ENCODE results near the gene TTBK2.
A peak's percentile ranks its signal among the peaks of the same experiment; 100 is the strongest.

The TTBK2 gene

DNA sequence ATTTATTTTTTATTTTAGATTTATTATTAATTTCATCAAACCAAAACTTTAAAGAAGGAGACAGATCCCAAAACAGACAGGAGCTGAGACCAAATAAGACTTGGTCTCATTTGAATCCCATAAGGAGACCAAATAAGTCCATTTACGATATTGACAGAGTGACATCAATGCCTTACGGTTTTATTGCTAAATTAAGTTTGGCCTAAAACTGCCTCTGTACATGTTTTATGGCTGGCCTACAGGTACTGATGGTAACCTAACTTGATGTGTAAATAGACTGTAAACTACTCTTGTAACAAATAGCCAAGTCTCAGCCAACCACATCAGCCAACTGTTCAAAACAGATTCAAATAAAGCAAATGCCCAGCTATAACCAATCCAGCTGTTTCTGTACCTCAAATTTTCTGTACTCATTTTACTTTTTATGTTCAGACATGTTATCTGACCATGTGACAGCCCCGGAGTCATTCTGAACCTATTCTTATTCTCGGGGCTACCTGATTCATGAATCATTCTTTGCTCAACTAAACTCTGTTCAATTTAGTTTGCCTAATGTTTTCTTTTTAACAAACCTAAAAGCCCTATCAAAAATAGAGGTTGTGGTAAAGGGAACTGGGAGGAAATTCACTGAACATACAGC, 94.2 kb downstream of the TTBK2 start (continued):
- TF ChIP-seq ZNF501 (tag by site-specific recombination; IDR thresholded peaks at IDR 0.05) (no peak), ZNF174 (tag by site-specific recombination; IDR thresholded peaks at IDR 0.05) (no peak), ZNF114 (tag by site-specific recombination; IDR thresholded peaks at IDR 0.05) (no peak), ZNF10 (tag by site-specific recombination; IDR thresholded peaks at IDR 0.05) (no peak), SCRT1 (tag by site-specific recombination; IDR thresholded peaks at IDR 0.05; ENCODE audit: borderline replicate concordance) (peak; percentile 57), YY2 (tag by site-specific recombination; IDR thresholded peaks at IDR 0.05) (no peak), ZNF391 (tag by site-specific recombination; IDR thresholded peaks at IDR 0.05; ENCODE audit: borderline replicate concordance, low read depth) (no peak), ZNF23 (tag by site-specific recombination; IDR thresholded peaks at IDR 0.05; ENCODE audit: borderline replicate concordance) (no peak)
- TF ChIP-seq, protein P1, sequence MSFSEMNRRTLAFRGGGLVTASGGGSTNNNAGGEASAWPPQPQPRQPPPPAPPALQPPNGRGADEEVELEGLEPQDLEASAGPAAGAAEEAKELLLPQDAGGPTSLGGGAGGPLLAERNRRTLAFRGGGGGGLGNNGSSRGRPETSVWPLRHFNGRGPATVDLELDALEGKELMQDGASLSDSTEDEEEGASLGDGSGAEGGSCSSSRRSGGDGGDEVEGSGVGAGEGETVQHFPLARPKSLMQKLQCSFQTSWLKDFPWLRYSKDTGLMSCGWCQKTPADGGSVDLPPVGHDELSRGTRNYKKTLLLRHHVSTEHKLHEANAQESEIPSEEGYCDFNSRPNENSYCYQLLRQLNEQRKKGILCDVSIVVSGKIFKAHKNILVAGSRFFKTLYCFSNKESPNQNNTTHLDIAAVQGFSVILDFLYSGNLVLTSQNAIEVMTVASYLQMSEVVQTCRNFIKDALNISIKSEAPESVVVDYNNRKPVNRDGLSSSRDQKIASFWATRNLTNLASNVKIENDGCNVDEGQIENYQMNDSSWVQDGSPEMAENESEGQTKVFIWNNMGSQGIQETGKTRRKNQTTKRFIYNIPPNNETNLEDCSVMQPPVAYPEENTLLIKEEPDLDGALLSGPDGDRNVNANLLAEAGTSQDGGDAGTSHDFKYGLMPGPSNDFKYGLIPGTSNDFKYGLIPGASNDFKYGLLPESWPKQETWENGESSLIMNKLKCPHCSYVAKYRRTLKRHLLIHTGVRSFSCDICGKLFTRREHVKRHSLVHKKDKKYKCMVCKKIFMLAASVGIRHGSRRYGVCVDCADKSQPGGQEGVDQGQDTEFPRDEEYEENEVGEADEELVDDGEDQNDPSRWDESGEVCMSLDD (tag by site-specific recombination; IDR thresholded peaks at IDR 0.05) = no peak
- TF ChIP-seq, protein P2, sequence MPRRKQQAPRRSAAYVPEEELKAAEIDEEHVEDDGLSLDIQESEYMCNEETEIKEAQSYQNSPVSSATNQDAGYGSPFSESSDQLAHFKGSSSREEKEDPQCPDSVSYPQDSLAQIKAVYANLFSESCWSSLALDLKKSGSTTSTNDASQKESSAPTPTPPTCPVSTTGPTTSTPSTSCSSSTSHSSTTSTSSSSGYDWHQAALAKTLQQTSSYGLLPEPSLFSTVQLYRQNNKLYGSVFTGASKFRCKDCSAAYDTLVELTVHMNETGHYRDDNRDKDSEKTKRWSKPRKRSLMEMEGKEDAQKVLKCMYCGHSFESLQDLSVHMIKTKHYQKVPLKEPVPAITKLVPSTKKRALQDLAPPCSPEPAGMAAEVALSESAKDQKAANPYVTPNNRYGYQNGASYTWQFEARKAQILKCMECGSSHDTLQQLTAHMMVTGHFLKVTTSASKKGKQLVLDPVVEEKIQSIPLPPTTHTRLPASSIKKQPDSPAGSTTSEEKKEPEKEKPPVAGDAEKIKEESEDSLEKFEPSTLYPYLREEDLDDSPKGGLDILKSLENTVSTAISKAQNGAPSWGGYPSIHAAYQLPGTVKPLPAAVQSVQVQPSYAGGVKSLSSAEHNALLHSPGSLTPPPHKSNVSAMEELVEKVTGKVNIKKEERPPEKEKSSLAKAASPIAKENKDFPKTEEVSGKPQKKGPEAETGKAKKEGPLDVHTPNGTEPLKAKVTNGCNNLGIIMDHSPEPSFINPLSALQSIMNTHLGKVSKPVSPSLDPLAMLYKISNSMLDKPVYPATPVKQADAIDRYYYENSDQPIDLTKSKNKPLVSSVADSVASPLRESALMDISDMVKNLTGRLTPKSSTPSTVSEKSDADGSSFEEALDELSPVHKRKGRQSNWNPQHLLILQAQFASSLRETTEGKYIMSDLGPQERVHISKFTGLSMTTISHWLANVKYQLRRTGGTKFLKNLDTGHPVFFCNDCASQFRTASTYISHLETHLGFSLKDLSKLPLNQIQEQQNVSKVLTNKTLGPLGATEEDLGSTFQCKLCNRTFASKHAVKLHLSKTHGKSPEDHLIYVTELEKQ (tag by site-specific recombination; IDR thresholded peaks at IDR 0.05; ENCODE audit: borderline replicate concordance) = no peak
- TF ChIP-seq, protein P3, sequence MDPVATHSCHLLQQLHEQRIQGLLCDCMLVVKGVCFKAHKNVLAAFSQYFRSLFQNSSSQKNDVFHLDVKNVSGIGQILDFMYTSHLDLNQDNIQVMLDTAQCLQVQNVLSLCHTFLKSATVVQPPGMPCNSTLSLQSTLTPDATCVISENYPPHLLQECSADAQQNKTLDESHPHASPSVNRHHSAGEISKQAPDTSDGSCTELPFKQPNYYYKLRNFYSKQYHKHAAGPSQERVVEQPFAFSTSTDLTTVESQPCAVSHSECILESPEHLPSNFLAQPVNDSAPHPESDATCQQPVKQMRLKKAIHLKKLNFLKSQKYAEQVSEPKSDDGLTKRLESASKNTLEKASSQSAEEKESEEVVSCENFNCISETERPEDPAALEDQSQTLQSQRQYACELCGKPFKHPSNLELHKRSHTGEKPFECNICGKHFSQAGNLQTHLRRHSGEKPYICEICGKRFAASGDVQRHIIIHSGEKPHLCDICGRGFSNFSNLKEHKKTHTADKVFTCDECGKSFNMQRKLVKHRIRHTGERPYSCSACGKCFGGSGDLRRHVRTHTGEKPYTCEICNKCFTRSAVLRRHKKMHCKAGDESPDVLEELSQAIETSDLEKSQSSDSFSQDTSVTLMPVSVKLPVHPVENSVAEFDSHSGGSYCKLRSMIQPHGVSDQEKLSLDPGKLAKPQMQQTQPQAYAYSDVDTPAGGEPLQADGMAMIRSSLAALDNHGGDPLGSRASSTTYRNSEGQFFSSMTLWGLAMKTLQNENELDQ (tag by site-specific recombination; IDR thresholded peaks at IDR 0.05; ENCODE audit: low read depth) = no peak

DNA sequence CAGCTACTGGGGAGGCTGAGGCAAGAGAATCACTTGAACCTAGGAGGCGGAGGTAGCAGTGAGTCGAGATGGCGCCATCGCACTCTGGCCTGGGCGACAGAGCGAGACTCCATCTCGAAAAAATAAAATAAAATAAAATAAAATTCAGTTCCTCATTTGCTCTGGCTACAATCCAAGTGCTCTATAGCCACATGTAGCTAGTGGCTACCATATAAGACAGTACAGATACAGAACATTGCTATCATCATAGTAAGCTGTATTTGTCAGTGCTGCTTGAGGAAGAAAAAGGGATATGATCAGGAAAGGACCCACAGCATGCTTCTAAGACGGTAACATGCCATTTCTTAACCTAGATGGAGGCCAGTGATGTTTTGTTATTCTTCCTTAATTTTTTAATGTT, 95.0 kb downstream of the TTBK2 start:
- Histone ChIP-seq H3K27ac (ENCODE audit: extremely low read depth, low read depth, low read length) (no peak overlapping the region), H3K4me1 (ENCODE audit: control insufficient read depth, insufficient read depth, low read length) (no peaks in the 10 kb centered on the region), H3K4me3 (ENCODE audit: low read depth, low read length) (no peak overlapping the region), H3K36me3 (ENCODE audit: control insufficient read depth in 2 of 2, insufficient read depth in 1 of 2, low read length in 2 of 2) (peaks cover 0 to 3% of the 10 kb centered on the region in 2 experiments; a peak in 2 of 3 replicates), H3K9me3 (ENCODE audit: control insufficient read depth, insufficient read depth, low read depth, low read length) (no peaks in the 10 kb centered on the region)
- ChIA-PET CTCF (no interaction called here), POLR2A (interaction anchor here (0.6 kb wide), 1 partner anchor 181 kb away, joined by 3 read pairs; no protein-coding TSS in a partner anchor)
- TF ChIP-seq ZNF350 (tag by site-specific recombination; IDR thresholded peaks at IDR 0.05) (no peak), ZNF768 (tag by site-specific recombination; IDR thresholded peaks at IDR 0.05) (no peak), ZNF10 (tag by site-specific recombination; IDR thresholded peaks at IDR 0.05) (no peak), GLIS2 (tag by site-specific recombination; IDR thresholded peaks at IDR 0.05) (no peak), ZNF426 (tag by site-specific recombination; IDR thresholded peaks at IDR 0.05) (no peak), ZNF548 (tag by site-specific recombination; IDR thresholded peaks at IDR 0.05) (no peak), HOXD13 (CRISPR knock-in tag; IDR thresholded peaks at IDR 0.05; ENCODE audit: borderline replicate concordance) (no peak), ZNF843 (tag by site-specific recombination; IDR thresholded peaks at IDR 0.05) (no peak), ZNF266 (tag by site-specific recombination; IDR thresholded peaks at IDR 0.05; ENCODE audit: low read depth) (no peak)
- TF ChIP-seq, protein P4, sequence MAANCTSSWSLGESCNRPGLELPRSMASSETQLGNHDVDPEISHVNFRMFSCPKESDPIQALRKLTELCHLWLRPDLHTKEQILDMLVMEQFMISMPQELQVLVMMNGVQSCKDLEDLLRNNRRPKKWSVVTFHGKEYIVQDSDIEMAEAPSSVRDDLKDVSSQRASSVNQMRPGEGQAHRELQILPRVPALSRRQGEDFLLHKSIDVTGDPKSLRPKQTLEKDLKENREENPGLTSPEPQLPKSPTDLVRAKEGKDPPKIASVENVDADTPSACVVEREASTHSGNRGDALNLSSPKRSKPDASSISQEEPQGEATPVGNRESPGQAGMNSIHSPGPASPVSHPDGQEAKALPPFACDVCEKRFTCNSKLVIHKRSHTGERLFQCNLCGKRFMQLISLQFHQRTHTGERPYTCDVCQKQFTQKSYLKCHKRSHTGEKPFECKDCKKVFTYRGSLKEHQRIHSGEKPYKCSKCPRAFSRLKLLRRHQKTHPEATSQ (tag by site-specific recombination; IDR thresholded peaks at IDR 0.05) = no peak
- TF ChIP-seq, protein P5, sequence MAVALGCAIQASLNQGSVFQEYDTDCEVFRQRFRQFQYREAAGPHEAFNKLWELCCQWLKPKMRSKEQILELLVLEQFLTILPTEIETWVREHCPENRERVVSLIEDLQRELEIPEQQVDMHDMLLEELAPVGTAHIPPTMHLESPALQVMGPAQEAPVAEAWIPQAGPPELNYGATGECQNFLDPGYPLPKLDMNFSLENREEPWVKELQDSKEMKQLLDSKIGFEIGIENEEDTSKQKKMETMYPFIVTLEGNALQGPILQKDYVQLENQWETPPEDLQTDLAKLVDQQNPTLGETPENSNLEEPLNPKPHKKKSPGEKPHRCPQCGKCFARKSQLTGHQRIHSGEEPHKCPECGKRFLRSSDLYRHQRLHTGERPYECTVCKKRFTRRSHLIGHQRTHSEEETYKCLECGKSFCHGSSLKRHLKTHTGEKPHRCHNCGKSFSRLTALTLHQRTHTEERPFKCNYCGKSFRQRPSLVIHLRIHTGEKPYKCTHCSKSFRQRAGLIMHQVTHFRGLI (tag by site-specific recombination; IDR thresholded peaks at IDR 0.05) = no peak

All from HEK293 (cell line).